NCI-H345 (cell line): ENCODE results near the gene NRROS.
A peak's percentile ranks its signal among the peaks of the same experiment; 100 is the strongest.
"Not testable (repeated sequence)": the region's sequence is repeated elsewhere in the genome, so short reads cannot be mapped to it uniquely, and the experiment has no call there.

Experiments used
- DNase-seq: peaks from one replicate; lab custom pipeline; 2025; lab: John Stamatoyannopoulos, UW

The NRROS gene

DNA sequence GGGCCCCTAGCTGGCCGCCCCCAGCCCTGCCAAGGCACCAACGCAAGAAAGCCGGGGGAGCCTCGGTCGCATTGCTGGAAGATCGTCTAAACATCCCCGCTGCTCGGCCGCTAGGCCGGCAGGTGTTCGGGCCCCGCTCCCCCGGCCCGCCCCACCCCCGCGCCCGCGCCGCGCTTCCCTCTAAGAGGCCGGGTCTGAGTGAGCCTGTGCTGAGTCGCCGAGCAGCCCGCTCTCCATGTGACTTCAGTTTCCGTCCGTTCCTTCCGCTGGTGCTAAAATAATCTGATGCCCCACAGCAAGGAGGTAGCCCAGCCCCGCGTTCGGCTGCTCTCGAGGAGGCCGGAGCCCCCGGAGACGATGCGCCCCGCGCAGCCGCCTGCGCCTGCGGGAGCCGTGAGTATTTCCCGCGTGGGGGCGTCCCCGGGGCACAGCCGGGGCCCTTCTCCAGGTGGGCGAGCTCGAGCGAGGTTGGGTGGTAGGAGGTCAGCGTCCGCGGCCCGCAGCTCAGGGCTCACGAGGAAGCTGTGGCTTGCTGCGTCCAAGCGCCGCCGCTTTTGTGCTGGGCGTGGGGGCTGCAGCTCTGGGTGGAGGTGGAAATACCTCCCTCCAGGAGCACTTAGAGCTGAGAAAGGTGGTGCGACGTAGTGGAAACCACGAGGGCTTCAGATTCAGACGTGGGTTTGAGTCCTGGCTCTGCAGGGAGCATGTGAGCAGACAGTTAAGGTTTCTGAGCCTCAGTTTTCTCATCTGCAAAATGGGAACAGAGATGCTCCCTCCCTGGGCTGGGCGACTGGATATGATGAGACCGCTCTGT lies at the start of gene NRROS:
TSS of gene NRROS (plus strand) at position 212 of the 814 bp plus-strand sequence. CDS start 14,846 bp downstream, outside the sequence.
- peak; percentile 56 for DNase-seq

- DNase-seq = no peak
Observed at GRCh38 chr3:196590279-196590678, 49.2 kb upstream of the NRROS start.

DNA sequence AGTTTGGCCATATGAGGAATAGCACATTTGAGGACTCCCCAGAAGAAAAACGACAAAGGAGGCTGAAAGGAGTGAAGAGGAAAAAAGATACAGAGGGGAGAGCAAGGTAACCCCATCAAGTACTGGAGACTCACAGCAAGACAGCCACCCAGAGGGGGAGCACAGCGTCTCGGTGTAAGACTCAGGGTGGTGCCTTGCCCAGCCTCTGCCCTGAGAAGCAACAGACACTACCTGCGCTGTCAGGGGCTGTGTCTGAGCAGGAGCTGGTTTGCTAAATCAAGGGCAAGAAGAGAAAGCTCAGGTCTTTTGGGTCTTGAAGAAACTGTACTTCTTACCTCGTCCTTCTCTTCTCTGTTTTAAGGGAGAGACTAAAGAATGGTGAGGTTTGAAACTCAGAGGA lies 43.1 kb upstream of the NRROS start:
- DNase-seq = no peak

DNA sequence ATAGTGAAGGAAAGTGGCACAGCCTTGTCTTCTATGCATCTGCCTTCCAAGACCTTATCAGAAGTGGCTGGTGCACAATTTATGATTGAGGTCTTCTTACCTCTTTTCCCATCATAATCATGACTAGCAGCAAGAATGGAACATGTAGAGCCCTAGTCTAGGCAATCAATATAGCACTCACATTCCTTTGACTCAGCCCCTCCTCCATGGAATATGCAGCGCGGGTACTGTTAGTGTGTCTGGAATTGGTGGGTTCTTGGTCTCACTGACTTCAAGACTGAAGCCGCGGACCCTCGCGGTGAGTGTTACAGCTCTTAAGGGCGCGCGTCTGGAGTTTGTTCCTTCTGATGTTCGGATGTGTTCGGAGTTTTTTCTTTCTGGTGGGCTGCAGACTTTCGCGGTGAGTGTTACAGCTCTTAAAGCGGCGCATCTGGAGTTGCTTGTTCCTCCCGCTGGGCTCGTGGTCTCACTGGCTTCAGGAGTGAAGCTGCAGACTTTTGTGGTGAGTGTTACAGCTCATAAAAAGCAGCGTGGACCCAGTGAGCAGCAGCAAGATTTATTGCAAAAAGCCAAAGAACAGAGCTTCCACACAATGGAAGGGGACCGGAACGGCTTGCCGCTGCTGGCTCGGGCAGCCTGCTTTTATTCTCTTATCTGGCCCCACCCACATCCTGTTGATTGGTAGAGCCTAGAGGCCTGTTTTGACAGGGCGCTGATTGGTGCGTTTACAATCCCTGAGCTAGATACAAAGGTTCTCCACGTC lies 41.3 kb upstream of the NRROS start:
- DNase-seq = not testable (repeated sequence)

DNA sequence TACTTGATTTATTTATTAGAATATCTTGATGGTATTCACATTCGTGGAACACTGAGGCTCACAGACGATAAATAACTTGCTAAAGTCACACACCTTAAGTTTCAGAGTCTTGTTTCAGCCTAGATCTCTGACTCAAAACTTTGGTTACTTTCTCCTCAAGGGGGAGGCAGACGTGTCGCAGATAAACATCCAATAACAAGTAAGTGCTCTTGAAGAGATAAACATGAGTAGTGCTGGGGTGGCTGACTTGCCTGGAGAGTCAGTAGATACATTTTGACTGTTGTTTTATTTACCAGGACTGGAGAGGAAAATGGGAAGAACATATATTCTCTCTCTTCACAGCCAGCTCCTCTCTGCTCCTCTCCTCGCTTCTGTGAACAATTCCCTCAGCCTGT lies 39.8 kb upstream of the NRROS start:
- DNase-seq = no peak

GRCh38 chr3:196600359-196600758 lies 39.1 kb upstream of the NRROS start:
- no peak for DNase-seq

GRCh38 chr3:196602673-196603072 lies 36.8 kb upstream of the NRROS start:
- DNase-seq = no peak

DNA sequence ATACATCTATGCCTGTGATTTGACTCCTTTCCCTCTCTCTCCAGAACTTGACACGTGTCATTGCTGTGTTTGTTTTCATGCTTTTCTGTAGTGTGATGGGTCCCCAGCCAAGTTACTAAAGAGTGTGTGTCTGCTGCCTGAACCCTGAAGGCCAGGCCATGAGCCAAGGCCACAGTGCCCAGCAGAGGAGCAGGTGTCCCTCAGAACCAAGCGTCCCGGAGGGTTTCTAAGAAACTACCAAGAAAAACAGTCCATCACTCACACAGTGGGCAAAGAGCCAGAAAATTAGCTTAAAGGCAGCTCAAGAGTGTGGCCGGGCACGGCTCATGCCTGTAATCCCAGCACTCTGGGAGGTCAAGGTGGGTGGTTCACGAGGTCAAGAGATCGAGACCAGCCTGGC lies 35.8 kb upstream of the NRROS start:
- no peak for DNase-seq

- no peak for DNase-seq
Observed at GRCh38 chr3:196604548-196604947, 34.9 kb upstream of the NRROS start.

DNA sequence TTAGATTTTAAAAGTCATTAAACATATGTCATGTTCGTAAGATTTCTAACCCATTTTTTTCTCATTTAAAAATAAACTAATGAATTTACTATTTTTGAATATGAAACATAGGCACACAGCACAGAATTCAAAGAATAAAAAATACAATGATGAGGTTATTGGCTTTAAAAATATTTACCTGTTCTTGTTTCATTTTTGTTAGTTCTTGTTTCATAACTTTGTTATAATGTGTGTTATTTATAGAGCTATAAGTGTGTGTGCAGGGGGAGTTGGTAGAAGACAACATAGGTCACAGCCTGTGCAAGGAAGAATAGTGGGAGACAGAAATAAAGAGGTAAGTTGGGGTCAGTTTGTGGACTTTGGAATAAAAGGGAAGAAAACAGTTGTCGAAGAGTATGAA lies 30.8 kb upstream of the NRROS start:
- DNase-seq = no peak

GRCh38 chr3:196609343-196609775 lies 30.1 kb upstream of the NRROS start:
- DNase-seq = peak; percentile 87

DNA sequence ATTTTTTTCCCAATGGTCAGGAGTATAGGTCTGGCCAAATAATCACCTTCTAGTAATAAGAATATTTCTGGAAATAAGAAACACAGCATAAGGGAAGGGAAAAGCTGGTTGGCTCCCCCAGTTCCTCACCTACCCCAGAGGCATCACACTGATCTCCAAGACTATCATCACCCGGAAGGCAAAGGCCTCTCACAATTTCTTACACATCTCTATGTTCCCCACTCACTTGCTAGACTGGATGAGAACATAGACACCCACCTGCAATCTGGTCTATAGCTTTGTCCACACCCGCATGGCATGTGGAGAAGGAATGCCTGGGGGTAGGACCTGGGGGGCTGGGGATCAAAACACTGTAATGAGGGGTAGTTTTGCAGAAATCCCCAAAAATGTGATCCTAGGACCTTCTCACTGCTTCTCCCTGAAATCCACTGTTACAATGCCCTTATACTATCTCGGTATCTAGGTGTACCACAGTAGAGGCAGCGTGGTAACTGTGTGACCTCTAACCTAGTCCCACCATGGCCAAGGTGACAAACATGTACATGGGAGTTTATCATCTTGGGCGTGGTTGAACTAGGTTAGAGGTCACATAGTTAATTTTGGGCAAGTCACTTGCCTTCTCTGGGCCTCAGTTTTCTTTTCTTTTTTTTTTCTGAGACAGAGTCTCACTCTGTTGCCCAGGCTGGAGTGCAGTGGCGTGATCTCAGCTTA lies 29.5 kb upstream of the NRROS start:
- DNase-seq = no peak

DNA sequence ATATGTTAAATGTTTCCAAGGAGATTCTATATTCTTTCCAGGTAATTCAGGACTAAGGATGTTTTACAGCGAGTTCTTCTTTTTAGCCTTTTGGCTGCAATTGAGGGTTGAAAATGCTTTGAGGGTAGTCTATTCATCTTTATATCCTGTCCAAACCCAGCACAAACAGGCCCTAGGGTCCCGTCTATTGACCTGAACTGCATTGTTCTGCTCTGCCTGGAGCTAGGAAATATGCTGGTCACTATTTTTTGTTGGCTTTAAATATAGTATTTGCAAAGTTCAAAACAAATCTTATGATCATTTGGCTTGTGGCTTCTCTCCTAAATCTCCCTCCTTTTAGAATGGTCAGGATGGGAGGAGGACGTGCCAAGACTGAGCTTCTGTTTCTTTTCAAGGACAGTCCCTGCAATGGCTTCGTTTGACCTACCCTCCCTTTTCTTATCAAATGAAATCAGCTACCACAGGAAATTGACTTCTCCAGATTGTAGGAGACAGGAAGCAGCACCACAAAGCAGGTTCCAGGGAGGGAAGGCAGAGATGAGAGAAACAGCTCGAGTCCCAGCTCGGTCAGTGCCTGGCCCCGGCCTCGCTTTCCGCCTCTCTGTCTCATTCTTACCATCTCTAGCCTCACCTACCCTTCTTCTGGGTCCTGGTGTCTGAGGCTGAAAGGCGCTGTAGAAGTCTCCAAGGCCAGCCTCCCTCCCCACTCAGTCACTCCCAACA lies 27.6 kb upstream of the NRROS start:
- no peak for DNase-seq

GRCh38 chr3:196615234-196615633 lies 24.3 kb upstream of the NRROS start:
- DNase-seq = not testable (repeated sequence)

- no peak for DNase-seq
Observed at GRCh38 chr3:196617256-196617655, 22.2 kb upstream of the NRROS start.

- DNase-seq = no peak
Observed at GRCh38 chr3:196619223-196619622, 20.3 kb upstream of the NRROS start.

GRCh38 chr3:196619627-196620026 lies 19.9 kb upstream of the NRROS start:
- not testable (repeated sequence) for DNase-seq

GRCh38 chr3:196620161-196620604 lies 19.3 kb upstream of the NRROS start:
- DNase-seq = no peak

DNA sequence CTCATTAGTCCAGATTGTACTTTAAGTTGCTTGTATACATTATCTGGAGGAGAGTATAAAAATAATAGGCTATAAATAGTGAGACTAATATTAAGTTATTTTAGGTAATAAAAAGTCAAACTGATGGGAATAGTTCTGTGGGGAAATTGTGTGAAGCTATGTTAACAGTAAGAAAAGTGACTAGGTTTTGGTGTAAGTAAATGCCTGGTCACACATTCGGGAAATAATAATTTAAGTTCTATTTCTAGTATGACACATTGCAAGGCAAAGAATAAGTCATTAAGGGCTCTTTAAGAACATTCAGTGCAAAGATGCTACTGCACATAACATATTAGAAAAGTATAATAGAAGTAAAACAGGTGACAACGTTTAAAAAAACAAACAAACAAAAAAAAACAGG lies 18.8 kb upstream of the NRROS start:
- DNase-seq = no peak

DNA sequence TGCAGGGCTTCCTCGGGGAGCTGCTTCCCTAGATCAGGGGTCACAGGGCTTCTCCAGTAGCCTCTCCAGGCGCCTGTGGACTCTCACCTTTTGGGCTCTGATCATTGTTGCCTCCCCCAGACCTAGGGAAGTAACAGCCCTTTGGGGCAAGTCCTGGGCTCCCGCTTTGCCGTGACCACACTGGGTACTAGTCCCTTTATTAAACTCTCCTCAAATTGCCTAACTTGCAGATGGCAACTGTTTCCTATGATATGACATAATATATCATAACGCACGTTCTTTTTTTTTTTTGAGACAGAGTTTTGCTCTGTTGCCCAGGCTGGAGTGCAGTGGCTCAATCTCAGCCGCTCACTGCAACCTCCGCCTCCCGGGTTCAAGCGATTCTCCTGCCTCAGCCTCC lies 17.9 kb upstream of the NRROS start:
- no peak for DNase-seq

GRCh38 chr3:196624067-196624790 lies 15.3 kb upstream of the NRROS start:
- no peak for DNase-seq
